Mammary epithelial cell (primary cell): ENCODE results near the gene ZCCHC8.
"Not testable (repeated sequence)": the region's sequence is repeated elsewhere in the genome, so short reads cannot be mapped to it uniquely, and the experiment has no call there.

ENCODE experiments used
- CTCF ChIP-seq, 2 donors: IDR thresholded peaks in 1 of 2; conservative IDR thresholded peaks in 1 of 2; 2 replicates each; pipeline ENCODE4 v1.5.1; 2011 to 2012; ENCODE audit warnings: inconsistent platforms in 2 of 2, low read length in 2 of 2, mild to moderate bottlenecking in 2 of 2, control low read depth in 1 of 2, low read depth in 1 of 2; ENCODE audit not compliant: insufficient read depth in 1 of 2; ENCODE audit errors: extremely low read depth in 1 of 2
- EZH2 ChIP-seq: IDR thresholded peaks from 2 replicates; pipeline ENCODE4 v1.6.1; 2012; ENCODE audit warnings: low read length, inconsistent platforms, borderline replicate concordance

- not testable (repeated sequence) for TF ChIP-seq CTCF (conservative IDR thresholded peaks at IDR 0.05 in 1 of 2, IDR thresholded peaks at IDR 0.05 in 1 of 2; ENCODE audit: extremely low read depth in 1 of 2, insufficient read depth in 1 of 2, low read depth in 1 of 2, low read length in 2 of 2); EZH2
These were observed 71.7 kb downstream of the ZCCHC8 start for GRCh38 chr12:122429043-122429442.
